Astrocyte (in vitro differentiated cells and primary cell): Measurements from ENCODE around the gene ZNF469. TPM values are rescaled to one million over a fixed set of nuclear protein-coding genes. Genes with fewer than 3 reads are reported as not detected.

Source experiments
- DNase-seq: peaks from one replicate; pipeline ENCODE4 v3.0.0-alpha.2; 2010; ENCODE audit warnings: low read depth
- FAIRE-seq: peaks from 2 replicates; lab custom pipeline; 2011; peaks lifted over from hg19 to GRCh38; lab: Jason Lieb, UNC
- H2AFZ ChIP-seq: 2 replicates; pipeline ENCODE4 v1.6.0; 2012; ENCODE audit warnings: low read depth, low read length, inconsistent platforms
- H3K27ac ChIP-seq: 2 replicates; pipeline ENCODE4 v1.5.1; 2011; ENCODE audit warnings: low read depth, low read length, inconsistent platforms
- H3K27me3 ChIP-seq: 2 replicates; pipeline ENCODE4 v1.6.0; 2011; ENCODE audit warnings: low read length, inconsistent platforms; ENCODE audit not compliant: insufficient read depth
- H3K36me3 ChIP-seq: 2 replicates; pipeline ENCODE4 v1.5.1; 2011; ENCODE audit warnings: low read length, inconsistent platforms; ENCODE audit not compliant: insufficient read depth
- H3K4me1 ChIP-seq: 2 replicates; pipeline ENCODE4 v1.5.1; 2011; ENCODE audit warnings: low read length, inconsistent platforms; ENCODE audit not compliant: insufficient read depth
- H3K4me2 ChIP-seq: 2 replicates; pipeline ENCODE4 v1.6.0; 2012; ENCODE audit warnings: low read length, inconsistent platforms
- H3K4me3 ChIP-seq: 2 replicates; pipeline ENCODE4 v1.5.1; 2011; ENCODE audit warnings: low read depth, mild to moderate bottlenecking, low read length, inconsistent platforms; ENCODE audit not compliant: insufficient read depth
- H3K79me2 ChIP-seq: 2 replicates; pipeline ENCODE4 v1.6.0; 2012; ENCODE audit warnings: mild to moderate bottlenecking, low read length, inconsistent platforms; ENCODE audit not compliant: insufficient read depth
- H3K9ac ChIP-seq: 2 replicates; pipeline ENCODE4 v1.6.0; 2012; ENCODE audit warnings: mild to moderate bottlenecking, low read length, inconsistent platforms
- H3K9me3 ChIP-seq: 2 replicates; pipeline ENCODE4 v1.5.1; 2012; ENCODE audit warnings: low read depth, mild to moderate bottlenecking, low read length, inconsistent platforms; ENCODE audit not compliant: insufficient read depth
- H4K20me1 ChIP-seq: 2 replicates; pipeline ENCODE4 v1.6.0; 2012; ENCODE audit warnings: low read length, inconsistent platforms; ENCODE audit not compliant: insufficient read depth
- H3K27ac Mint-ChIP-seq: one replicate; pipeline ENCODE4 v1.8.0; 2021; ENCODE audit warnings: mild to moderate bottlenecking, mixed read lengths; ENCODE audit not compliant: unreplicated experiment
- H3K27me3 Mint-ChIP-seq: one replicate; pipeline ENCODE4 v1.8.0; 2021; ENCODE audit warnings: low read depth, mixed read lengths; ENCODE audit not compliant: unreplicated experiment
- H3K36me3 Mint-ChIP-seq: one replicate; pipeline ENCODE4 v1.8.0; 2021; ENCODE audit warnings: low read depth, mixed read lengths; ENCODE audit not compliant: unreplicated experiment
- H3K4me1 Mint-ChIP-seq: one replicate; pipeline ENCODE4 v1.8.0; 2021; ENCODE audit warnings: low read depth, mixed read lengths; ENCODE audit not compliant: unreplicated experiment
- H3K4me3 Mint-ChIP-seq: one replicate; pipeline ENCODE4 v1.8.0; 2021; ENCODE audit warnings: mild to moderate bottlenecking, moderate library complexity, mixed read lengths; ENCODE audit not compliant: unreplicated experiment
- H3K9me3 Mint-ChIP-seq: one replicate; pipeline ENCODE4 v1.8.0; 2021; ENCODE audit warnings: mild to moderate bottlenecking, mixed read lengths; ENCODE audit not compliant: unreplicated experiment
- EZH2 ChIP-seq: IDR thresholded peaks from 2 replicates; pipeline ENCODE4 v1.6.1; 2012; ENCODE audit warnings: mild to moderate bottlenecking, low read length, inconsistent platforms; ENCODE audit not compliant: insufficient read depth
- total RNA-seq: library from RNA; stranded (reverse); gene quantifications from 2 replicates; pipeline ENCODE4 v1.2.1, GENCODE V29; 2021
- TF ChIP-seq, protein P1 (sequence below): IDR thresholded peaks from 2 replicates; pipeline ENCODE4 v1.5.1; 2011; ENCODE audit warnings: low read depth, mild to moderate bottlenecking, inconsistent platforms, low read length, moderate library complexity; ENCODE audit not compliant: insufficient read depth

The ZNF469 gene
- total RNA-seq, 1 donor from 2014 or later = 17.7 TPM

DNA sequence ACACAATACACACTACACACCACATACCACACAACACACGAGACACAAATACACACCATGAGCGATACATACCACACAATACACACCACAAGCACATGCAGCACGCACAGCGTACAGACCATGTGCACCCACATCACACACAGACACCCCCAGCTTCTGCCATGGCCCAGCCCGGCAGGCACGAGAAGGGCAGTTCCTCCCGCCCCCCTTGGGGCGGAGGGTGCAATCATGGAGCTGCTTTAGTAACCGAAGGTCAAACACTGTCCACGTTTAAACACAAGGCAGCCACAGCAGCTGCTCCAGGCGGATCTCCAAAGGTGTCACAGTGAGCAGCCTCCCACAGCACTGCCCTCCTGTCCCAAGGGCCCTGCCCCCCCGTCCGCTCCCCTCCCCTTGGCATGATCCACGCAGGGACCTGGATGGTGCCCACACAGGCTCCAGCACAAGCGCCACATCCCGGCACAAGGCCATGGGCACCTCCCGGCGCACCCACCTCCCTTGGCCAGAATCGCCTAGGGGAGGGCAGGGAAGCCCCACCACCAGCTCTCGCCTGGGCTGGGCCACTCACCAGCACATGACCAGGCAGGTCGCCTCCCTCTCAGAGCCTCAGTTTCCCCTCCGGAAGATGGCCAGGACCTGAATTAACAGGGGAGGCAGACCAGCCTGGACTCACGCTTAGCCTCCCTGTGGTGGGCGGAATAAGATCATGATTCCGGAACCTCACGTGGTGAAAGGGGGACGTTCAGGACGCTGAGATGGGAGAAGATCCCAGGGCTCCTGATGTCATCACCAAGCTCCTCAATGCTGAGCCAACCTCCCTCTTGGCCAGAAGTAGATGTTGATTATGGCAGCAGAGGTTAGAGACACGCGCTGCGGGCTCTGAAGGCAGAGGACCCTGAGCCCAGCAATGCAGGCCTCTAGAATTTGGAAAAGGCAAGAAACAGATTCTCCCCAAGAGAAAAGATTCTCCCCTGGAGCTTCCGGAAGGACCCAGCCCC lies 32.6 kb upstream of the ZNF469 start:
- no peaks in the 10 kb centered on the region for H3K9me3 ChIP-seq
- Mint-ChIP-seq H3K36me3 (no peaks in the 10 kb centered on the region), H3K27me3 (peaks cover 18% of the 10 kb centered on the region), H3K4me1 (no peaks in the 10 kb centered on the region), H3K27ac (no peak overlapping the region), H3K9me3 (no peaks in the 10 kb centered on the region), H3K4me3 (no peak overlapping the region)
- H3K27ac ChIP-seq = no peak overlapping the region
- H4K20me1 ChIP-seq = no peaks in the 10 kb centered on the region
- H3K4me3 ChIP-seq = no peak overlapping the region
- H3K36me3 ChIP-seq = no peaks in the 10 kb centered on the region
- DNase-seq (no peak), FAIRE-seq (no peak)
- H3K4me2 ChIP-seq = no peak overlapping the region
- no peaks in the 10 kb centered on the region for H3K27me3 ChIP-seq
- no peaks in the 10 kb centered on the region for H3K79me2 ChIP-seq
- no peak for TF ChIP-seq EZH2
- TF ChIP-seq, protein P1, sequence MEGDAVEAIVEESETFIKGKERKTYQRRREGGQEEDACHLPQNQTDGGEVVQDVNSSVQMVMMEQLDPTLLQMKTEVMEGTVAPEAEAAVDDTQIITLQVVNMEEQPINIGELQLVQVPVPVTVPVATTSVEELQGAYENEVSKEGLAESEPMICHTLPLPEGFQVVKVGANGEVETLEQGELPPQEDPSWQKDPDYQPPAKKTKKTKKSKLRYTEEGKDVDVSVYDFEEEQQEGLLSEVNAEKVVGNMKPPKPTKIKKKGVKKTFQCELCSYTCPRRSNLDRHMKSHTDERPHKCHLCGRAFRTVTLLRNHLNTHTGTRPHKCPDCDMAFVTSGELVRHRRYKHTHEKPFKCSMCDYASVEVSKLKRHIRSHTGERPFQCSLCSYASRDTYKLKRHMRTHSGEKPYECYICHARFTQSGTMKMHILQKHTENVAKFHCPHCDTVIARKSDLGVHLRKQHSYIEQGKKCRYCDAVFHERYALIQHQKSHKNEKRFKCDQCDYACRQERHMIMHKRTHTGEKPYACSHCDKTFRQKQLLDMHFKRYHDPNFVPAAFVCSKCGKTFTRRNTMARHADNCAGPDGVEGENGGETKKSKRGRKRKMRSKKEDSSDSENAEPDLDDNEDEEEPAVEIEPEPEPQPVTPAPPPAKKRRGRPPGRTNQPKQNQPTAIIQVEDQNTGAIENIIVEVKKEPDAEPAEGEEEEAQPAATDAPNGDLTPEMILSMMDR = no peak
- no peak overlapping the region for H2AFZ ChIP-seq
- no peak overlapping the region for H3K9ac ChIP-seq
- H3K4me1 ChIP-seq = no peaks in the 10 kb centered on the region

DNA sequence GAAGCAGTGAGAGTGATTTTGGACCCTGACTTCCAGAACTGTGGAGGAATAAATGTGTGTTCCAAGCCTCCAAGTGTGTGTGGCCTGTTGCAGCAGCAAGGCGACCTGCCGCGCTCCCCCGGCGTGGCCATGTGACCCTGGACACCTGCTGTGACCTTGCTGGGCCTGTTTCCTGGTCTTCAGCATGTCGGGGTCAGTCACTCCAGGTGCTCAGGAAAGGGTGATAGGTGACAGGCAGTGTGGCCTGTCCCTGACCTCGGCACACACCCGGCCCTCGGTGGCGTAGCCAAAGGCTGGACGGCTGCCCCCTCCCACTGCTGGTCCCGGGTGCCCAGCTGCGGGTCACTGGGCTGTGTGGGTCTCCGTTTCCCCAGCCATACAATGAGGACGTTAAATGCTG lies 31.8 kb upstream of the ZNF469 start:
- Mint-ChIP-seq H3K4me3 (no peak overlapping the region), H3K27ac (no peak overlapping the region), H3K9me3 (no peaks in the 10 kb centered on the region), H3K4me1 (no peaks in the 10 kb centered on the region), H3K27me3 (peaks cover 19% of the 10 kb centered on the region), H3K36me3 (no peaks in the 10 kb centered on the region)
- H3K4me3 ChIP-seq = no peak overlapping the region
- TF ChIP-seq, protein P1 = no peak
- TF ChIP-seq EZH2 = no peak
- DNase-seq (no peak), FAIRE-seq (no peak)
- no peak overlapping the region for H3K4me2 ChIP-seq
- no peaks in the 10 kb centered on the region for H3K4me1 ChIP-seq
- H3K9me3 ChIP-seq = no peaks in the 10 kb centered on the region
- H3K79me2 ChIP-seq = no peaks in the 10 kb centered on the region
- H2AFZ ChIP-seq = no peak overlapping the region
- H3K36me3 ChIP-seq = no peaks in the 10 kb centered on the region
- H3K27me3 ChIP-seq = no peaks in the 10 kb centered on the region
- no peaks in the 10 kb centered on the region for H4K20me1 ChIP-seq
- H3K9ac ChIP-seq = no peak overlapping the region
- H3K27ac ChIP-seq = no peak overlapping the region
